ENCODE data around the gene RPTOR.

RPTOR gene

DNA sequence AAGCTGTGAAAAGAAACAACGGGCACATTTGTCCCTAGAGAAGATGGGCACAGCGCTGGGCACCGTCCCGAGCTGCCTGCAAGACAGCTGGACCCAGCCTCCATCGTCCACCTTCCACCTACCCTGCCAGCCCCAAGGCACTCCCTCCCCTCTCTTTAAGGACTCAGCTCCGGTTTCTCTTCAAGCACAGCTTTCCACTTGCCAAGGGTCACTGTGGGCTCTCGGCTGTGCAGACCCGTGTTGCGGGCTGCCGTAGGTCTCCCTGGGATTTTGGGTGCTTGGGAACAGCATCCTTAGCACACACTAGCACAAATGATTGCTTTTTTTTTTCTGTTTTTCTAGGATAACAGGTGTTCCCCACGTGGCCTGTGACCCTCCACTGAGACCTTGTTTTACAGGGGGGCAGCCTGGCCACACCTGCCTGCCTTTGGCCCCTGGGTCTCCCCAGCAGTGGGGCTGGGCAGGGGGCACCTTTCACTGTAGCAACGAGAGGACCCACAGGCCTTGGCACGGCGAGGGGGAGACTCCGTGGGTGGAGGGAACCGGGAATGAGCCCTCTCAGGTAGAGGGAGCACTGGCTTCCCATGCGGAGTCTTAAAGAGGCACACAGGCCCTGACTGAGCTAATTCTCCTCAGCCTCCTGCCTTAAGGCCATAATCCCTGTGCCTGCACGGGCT is 448.4 kb downstream of the RPTOR start:
- no peak for DNase-seq

DNA sequence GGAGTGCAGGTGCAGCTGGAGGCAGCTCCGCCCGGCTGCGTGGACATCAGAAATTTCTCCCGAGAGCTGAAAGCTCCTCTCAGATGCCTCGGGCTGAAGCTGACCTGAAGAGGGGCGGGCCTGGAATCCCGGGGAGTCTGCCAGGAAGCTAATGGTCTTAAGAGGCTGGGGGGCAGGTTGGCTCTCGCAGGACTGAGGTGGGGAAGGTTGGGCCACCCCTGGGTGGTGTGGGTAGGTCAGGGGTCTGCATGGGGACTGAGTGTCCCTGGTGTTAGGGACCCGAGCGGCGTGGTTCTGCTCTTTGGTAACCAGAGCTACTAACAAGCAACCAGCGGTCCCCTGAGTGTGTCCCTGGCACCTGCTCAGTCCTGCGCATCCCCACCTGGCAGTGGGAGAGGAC is 450.5 kb downstream of the RPTOR start:
- no peak for DNase-seq

DNA sequence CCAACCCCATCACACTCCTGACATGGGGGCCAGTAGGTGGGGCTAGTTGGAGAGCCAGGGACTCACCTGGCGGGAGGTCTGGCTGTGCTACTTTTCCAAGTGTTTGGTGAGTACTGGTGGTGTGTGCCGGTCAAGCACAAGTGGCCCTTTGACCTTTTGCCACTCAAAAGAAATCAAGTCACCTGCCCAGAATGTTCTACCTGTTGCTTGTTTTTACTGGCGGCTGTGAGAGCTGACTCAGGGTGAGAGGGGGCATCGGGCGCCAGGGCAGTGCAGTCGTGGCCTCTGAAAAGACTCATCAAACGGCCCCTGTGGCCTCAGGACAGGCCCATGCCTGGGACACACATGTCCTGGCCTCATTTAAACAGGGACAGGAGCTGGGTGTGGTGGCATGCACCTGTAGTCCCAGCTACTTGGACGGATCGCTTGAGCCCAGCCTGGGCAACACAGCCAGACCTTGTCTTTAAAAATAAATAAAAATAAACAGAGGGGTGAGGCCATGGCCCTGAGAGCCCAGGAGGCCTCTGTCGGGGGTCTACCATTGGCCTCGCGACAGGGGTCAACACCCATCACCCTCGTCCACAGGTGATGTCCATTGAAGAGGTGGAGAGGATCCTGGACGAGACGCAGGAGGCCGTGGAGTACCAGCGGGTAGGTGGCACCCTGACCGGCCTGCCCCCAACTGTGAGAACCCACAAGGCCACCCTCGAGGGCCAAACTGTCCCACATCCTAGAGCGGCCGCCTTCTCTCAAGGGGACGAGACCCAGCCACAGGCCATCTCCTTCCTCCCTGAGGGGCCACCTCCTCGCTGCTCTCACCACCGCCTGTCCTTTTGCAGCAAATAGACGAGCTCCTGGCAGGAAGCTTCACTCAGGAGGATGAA is 452.0 kb downstream of the RPTOR start:
- DNase-seq = no peak

DNA sequence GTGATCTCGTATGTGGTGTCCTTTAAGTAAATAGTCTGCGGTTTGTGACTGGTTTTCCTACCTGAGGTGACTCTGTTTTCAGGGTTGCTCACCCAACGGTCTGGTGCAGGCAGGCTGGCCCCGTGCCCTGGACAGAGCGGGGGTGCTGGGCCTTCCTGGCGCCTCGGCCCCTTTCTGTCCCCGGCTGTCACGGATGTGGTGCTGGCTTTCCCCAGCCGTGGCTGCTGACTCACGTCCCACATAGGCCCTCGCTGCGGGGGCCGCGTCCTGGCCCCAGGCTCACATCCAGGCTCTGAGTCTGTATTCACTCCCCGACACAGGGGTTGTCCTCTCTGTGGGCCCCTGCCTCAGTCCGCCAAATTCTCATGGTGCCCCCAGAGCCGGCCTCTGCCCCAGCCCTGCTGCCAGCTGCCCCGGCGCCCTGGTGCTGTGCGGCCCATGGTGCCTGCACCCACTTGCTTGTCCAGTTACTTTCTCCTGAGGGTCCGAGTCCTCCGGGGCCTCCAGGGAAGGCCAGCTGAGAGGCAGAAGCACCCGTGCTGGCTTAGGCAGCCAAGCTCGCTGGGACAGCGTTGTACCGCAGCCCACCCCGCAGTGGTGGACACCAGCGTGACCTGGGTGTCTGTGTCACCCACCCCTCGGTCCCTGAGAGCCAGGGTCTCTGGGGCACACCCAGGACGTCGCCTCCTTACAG is 452.9 kb downstream of the RPTOR start:
- no peak for DNase-seq

DNA sequence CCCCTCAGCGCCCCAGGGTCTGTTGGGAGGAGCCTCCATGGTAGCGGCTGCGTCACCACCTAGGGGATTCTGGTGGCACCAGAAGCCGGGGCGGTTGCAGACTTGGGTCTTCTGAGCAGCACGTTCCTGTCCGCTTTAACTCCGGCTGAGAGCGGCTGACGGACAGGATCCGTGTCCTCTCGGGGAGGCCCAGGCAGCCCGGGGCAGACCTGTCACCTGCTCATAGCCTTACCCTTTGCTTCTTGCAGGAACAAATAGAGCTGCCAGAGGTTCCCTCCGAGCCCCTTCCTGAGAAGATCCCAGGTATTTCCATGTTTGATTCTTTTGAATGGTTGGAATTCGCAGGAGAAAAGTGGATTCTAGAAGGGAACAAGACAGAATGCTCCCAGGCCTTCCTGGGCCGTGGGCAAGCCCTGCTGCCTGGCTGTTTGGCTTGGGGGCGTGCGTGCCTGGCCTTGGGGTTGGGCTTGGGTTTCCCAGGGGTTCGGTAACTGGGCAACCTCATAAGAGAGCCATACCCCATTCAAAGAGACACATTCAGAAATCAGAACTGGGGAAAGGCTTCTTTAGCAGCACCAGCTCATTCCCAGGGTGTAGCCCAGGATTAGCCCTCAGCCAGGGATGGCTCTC is 453.6 kb downstream of the RPTOR start:
- DNase-seq = no peak

DNA sequence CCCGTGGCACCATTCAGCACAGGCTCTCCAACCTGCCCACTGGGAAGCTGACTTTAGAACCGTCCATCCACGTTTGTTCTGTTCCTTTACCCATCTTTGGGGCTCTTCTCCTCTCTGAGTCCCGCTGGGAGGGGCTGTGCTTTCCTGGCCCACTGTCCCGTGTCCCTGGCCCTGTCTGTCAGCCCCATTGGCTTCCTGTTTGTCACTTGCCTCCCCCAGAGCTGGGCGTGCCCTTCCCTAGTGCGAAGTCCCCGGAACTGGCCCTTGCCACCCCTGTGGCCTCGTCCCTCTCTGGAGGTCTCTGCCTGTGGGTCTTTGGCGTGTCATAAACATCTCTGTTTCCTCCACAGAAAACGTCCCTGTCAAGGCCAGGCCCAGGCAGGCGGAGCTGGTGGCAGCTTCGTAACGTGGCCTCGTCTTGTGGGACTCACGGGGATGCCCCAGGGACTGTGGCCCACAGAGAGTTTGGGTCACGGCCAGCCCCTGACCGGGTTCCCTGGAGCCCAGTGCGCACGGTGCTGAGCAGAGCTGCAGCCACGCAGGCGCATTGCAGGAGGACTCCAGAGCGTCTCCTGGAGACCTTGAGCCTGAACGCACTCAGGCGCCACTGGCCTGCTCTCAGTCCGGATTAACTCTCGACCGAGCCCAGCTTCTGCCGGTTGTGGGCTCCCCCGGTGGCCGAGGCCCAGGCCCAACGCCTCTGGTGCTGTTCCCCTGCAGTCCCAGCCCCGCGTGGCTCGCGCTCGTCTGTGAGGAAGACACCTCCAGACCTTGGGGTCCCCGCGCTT is 454.3 kb downstream of the RPTOR start:
- DNase-seq = no peak

DNA sequence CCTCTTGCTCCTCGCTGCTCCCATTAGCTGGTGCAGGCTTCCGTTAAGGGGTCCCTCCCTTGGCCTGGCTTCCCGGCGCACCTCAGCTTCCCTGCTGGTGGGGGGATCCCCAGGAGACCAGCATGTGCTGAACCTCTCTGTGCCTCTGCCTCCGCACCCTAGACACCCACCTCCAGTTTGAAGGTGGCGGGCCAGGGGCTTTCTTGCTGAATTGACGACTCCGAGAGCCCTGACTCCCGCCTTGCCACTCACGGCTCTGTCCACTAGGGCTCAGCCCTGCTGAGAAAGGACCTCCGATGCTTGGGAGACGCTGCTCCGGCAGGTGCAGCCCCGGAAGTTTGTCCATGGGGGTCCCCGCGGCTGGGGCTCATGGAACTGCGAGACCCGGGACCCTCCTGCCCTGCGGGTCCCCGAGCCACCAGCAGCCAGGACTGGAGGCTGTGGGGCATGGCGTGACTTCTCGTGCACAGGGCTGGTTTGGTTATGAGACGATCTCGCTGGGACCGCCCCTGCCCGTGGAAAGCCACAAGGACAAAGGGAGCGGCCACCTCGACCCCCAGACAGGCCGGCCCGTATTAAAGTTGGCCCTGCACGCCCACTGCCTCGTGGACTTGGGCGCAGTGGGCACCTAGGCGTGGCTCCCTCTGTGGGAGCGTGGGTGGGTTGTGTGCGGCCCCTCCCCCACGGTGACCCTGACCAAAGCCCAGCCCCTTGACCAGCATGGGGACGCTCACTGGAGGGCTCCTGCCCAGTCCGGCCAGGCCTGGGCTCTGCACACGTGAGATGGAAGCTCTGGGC is 455.1 kb downstream of the RPTOR start:
- DNase-seq = no peak

DNA sequence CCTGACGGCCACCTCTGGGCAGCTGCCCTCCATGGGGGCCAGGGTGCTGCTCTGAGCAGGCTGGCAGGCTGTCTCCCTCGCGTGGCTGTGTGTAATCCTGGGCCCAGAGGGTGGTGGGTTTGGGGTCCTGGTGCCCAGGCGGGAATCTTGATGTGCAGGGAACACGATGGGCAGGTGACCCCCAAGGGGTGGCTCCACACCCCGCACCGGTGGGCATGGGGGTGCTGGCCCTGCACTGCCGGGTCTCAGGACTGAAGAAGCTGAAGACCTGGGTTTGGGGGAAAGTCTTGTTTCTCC is 455.6 kb downstream of the RPTOR start:
- DNase-seq = no peak

DNA sequence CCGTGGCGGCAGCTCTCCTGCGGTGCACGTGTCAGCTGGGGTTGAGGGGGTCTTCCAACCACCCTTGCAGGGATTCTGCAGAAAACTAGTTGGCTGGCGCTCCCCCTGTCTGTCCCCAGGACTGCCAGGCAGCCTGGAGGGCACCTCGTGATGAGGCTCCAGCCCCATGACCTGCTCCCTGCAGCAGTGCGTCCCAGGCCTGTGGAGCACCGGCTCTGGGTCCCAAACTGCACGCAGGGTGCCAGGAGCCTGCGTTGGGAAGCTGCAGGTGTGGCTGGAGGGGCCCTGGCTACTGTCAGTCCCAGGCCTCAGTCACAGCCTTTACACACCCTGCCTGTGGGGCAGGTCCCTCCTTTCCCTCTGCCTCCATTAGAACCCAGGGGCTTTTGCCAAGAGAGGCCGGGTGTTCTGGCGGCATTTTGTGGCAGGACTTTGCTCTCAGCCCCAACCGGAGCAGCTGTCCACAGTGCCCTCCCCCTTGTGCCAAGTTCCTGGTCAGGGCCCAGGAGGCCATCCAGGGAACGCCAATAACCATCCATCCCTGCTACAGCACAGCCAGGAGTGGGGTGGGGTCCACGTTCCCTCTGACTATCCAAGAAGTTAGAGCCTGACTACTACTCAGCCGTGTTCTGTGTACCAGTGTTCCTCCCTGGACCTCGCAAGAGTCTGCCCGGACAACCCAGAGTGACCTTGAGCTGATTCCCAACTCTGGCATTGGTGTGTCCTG is 456.2 kb downstream of the RPTOR start:
- DNase-seq = no peak

DNA sequence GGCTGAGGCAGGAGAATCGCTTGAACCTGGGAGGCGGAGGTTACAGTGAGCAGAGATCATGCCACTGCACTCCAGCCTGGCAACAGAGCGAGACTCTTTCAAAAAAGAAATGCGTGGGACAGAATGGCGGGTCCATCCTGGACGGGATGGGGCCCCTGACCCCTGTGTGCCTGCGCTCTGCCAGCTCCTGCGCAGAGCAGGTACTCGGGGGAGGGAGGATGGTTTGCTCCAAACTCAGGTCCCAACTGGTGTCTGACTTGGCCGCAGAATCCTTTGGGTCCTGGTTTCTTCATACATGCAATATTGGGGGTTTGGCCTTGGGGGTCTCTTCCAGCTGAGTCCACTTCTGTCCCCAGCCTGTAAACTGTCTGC is 457.4 kb downstream of the RPTOR start:
- DNase-seq = no peak

DNA sequence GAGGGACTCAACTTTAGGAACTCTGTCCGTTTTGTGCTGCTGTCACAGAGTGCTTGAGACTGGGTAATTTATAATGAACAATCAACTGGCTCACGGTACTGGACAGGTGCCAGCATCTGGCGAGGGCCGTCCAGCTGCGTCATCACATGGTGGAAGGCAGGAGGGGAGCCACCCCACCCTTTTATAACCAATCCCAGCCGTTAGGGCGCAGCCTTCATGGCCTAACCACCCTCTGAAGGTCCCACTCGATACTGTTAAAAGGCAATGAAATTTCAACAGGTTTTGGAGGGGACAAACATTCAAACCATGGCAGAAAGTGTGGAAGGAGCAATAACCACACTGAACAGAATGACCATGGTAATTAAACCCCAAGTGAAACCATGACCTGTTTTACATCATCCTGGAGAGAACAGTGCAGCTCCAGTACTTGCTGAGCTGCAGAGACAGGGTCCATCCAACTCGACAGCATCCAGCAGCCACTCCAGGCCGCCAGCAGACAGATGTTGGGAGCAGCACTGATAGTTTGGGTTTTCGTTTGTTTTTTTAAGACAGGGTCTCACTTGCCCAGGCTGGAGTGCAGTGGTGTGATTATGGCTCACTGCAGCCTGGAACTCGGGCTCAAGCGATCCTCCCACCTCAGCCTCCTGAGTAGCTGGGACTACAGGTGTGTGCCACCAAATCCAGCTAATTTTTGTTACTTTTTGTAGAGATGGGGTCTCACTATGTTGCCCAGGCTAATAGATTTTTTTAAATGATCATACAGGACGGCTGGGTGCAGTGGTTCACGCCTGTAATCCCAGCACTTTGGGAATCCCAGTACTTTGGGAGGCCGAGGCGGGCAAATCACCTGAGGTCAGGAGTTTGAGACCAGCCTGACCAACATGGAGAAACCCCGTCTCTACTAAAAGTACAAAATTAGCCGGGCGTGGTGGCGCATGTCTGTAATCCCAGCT is 458.0 kb downstream of the RPTOR start:
- DNase-seq = peak; percentile 60

DNA sequence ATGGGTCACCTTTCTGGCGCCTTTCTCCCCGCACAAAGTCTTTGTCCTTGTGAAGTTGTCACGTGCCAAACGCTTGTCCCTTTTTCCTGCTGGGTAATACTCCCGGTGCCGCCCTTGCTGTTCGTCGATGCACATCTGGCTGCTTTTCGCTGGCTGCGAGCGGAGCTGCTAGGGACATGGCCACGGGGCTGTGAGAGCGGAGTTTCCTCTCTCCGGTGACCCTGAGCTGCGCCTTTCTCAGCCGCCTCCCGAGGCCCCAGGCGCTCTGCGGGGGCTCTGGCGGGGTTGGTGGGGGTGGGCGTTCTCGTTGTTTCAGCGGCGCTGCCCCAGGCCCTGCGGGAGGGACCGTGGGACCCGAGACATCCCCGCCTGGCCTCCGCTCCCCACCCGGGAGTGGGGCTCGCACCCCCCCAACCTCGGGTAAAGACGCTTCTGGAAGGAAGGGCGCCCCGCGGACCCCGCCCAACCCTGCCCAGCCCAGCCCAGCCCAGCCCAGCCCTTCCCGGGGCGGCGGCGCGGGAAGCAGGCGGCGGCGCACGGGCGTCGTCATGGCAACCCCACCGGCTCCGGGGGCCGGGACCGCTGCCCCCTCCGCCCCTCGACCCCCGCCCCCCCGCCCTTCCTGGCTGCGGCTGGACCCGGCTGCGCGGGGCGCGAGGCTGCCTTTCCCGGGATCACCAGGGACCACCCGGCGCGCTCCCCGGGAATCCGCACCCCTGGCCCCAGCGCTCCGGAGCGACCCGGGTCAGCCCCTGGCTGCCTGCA is 459.3 kb downstream of the RPTOR start:
- DNase-seq = no peak

DNA sequence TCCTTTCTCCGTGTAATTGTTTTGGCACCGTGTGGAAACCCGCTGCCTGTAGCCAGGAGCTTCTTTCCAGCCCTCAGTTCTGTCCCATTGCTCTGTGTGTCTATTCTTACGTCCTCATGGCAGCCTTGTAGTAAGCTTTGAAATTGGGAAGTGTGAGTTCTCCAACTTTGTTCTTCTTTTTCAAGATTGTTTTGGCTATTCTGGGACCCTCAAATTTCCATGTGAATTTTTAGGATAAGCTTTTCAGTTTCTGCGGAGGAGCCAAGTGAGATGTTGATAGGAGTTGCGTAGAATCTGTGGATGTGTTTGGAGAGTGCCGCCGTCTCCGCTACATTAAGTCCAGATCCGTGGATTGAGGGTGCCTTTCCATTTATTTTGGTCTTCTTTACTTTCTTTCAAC is 462.3 kb downstream of the RPTOR start:
- no peak for DNase-seq

DNA sequence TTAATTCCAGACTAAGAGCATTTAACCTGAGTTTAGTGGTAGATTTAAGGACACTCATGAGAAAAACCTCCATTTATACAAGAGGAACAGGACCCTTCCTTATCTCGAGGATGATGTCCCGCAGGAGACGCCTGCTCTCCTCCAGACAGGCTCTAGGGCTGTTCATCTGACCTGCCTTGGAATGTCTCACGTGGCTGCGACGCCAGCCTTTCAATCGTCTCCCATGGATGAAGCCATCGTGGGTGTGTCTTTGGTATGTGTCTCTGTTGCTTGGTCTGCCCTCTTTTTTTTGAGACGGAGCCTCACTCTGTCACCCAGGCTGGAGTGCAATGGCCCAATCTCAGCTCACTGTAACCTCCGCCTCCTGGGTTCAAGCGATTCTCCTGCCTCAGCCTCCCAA is 463.5 kb downstream of the RPTOR start:
- no peak for DNase-seq

DNA sequence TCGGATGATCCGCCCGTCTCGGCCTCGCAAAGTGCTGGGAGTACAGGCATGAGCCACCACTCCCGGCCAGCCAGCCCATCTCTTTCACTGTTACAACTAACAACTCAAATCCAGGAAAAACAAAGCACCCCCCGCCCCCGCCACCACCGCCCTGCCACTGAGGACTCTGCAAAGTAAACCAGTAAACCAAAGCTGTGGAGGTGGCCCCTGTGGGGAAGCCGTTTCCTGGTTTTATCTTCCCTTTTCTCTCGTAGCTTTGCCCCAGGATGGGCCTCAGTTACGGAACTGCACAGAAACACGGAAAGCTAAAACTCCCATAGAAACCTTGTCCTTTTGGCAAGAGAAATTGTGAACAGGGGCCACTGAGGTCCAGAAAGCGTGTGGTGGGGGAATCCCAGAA is 464.5 kb downstream of the RPTOR start:
- no peak for DNase-seq

DNA sequence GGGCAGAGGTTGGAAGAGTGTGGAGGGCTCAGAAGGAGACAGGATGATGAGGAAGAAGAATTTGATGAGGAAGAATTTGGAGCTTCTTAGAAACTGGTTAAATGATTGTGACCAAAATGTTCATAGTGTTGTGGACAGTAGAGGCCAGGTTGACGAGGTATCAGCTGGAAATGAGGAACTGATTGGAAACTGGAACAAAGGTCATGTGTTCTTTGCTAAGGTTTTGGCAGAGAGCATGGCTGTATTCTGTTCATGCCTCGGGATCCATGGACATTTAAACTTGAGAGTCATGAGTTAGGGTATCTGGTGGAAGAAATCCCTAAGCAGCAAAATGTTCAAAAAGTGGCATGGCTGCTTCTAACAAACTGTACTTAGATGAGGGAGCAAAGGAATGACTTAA is 466.3 kb downstream of the RPTOR start:
- DNase-seq = no peak

DNA sequence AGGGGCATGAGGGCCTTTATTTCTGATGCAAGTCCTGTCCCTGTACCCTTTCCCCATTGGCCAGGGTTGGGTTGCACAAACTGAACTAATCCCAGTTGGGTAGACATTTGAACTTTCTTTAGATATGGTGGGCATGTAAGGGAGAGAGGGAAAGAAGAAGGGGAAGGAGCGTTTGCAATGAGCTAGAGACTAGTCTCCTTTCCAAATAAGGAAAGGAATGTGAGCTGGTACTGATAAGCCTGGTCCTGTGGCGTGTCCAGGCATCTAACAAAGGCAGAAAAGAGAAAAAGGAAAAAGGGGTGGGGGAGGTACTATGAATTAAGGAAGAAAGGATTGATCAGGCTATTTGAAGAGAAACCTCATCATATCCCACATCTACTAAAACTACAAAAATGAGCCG is 467.3 kb downstream of the RPTOR start:
- no peak for DNase-seq

DNA sequence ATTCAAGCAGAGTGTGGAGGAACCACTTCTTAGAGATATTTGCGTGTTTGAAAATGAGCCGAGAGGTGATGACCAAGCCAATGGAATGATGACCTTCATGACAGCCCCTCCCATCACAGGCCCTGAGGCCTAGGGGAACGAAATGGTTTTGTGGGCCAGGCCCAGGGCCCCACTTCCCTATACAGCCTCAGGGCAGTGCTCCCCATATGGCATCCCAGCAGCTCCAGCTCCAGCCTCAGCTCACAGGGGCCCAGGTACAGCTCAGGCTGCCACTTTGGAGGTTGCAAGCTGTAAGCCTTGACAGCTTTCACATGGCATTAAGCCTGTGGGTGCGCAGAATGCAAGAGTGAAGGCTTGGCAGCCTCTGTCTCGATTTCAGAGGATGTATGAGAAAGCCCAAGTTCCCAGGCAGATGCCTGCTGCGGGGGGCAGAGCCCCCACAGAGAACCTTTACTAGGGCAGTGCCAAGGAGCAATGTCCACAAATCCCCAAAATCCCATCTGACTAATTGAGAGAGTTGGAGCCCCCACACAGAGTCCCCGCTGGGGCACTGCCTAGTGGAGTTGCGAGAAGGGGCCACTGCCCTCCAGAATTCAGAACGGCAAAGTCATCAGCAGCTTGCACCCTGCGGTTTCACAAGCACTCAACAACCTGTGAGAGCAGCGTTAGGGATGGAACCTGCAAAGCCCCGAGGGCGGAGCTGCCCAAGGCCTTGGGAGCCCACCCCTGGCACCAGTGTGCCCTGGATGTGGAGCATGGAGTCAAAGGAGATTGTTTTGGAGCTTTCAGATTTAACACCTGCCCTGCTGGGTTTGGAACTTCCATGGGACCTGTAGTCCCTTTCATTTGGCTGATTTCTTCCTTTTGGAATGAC is 468.2 kb downstream of the RPTOR start:
- DNase-seq = no peak

Measured in EL (cell line).